GM12864 (cell line): ENCODE measurements around the gene GAK.
"Not testable (repeated sequence)": the region's sequence is repeated elsewhere in the genome, so short reads cannot be mapped to it uniquely, and the experiment has no call there.

Experiments
- DNase-seq: peaks from one replicate; pipeline ENCODE4 v3.0.0-alpha.2; 2011; ENCODE audit warnings: low read depth
- H3K4me3 ChIP-seq: 2 replicates; pipeline ENCODE4 v1.5.1; 2011; ENCODE audit warnings: mild to moderate bottlenecking, low read depth, low read length, control low read depth
- TF ChIP-seq, protein P1 (sequence below): IDR thresholded peaks from 2 replicates; pipeline ENCODE4 v1.5.1; 2011; ENCODE audit warnings: low read depth, mild to moderate bottlenecking, moderate library complexity, low read length, control low read depth, inconsistent platforms; ENCODE audit errors: missing control alignments

The GAK gene

DNA sequence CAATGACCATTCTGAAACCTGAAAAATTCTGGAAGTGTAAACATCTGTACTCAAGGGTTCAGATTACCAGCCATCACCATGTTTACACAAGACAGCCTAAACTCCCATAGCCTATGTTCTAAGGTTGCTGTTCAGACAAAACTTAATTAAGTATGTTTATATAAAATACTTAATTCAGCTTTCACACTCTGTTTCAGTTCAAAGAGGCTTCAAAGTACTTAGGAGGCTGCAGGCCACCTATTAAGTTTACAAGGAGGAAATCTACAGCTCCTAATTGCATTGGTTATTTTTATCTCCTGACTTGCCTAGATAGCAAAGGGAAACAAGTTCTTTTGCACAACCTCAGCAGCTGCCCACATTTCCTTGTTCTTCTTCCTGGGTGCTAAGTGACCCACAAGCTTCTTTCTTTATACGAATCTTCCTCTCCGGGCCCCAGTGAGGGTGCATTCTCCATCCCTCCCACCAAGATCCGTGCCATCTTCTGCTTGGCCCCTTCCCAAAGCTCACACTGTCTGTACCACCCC is 2.0 kb downstream of the GAK start:
- H3K4me3 ChIP-seq: peak overlapping the region; percentile 9; the same call in 1 of the 2 replicates
- DNase-seq: no peak
- TF ChIP-seq, protein P1, sequence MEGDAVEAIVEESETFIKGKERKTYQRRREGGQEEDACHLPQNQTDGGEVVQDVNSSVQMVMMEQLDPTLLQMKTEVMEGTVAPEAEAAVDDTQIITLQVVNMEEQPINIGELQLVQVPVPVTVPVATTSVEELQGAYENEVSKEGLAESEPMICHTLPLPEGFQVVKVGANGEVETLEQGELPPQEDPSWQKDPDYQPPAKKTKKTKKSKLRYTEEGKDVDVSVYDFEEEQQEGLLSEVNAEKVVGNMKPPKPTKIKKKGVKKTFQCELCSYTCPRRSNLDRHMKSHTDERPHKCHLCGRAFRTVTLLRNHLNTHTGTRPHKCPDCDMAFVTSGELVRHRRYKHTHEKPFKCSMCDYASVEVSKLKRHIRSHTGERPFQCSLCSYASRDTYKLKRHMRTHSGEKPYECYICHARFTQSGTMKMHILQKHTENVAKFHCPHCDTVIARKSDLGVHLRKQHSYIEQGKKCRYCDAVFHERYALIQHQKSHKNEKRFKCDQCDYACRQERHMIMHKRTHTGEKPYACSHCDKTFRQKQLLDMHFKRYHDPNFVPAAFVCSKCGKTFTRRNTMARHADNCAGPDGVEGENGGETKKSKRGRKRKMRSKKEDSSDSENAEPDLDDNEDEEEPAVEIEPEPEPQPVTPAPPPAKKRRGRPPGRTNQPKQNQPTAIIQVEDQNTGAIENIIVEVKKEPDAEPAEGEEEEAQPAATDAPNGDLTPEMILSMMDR: no peak

DNA sequence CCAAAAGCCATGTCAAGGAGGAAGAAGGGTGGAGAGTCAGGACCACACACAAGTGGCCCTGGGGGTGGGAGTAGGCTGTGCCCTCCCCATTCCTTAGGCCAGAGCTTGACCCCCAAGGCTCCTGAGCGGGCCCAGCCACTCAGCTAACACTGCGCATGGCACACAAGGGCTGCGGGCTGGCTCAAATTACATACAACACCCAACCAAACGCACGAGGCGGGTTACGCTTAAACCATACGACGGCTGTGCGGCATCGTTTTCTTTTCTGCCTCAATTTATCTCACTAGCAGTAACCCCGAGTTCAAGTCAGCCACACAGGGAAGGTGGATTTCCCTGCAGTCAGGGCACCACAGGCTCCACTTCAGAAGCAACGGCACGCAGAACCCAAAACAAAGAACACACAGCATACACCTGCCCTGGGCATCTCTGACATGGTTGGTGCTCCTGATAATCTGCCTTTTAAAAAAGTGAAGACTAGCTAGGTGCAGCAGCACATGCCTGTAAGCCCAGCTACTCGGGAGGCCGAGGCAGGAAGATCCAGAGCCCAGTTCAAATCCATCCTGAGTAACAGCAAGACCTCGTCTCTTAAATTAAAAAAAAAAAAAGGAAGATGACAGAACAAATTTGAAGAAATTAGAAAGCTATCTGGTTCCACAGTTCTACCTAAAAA is 2.9 kb downstream of the GAK start:
- TF ChIP-seq, protein P1: no peak
- no peak for DNase-seq
- no peak overlapping the region for H3K4me3 ChIP-seq

- DNase-seq, H3K4me3 ChIP-seq: not testable (repeated sequence)
Measured at GRCh38 chr4:927566-927965, 4.5 kb downstream of the GAK start.

DNA sequence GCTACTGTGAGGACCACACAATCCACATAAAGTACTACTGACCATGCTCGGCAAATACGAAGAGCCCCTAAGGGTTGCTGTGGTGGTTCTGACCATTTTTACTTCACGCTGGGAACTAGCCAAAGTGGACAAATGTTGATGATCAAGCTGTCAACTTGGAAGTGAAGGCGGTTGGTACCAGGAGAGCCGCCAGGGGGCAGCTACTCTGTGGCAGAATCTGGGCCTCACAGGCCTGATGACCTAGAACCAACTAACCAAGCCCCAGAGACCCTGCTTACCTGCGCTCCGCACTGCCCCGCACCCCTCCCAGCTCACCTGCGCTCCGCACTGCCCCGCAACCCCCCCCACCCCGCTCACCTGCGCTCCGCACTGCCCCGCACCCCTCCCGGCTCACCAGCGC is 5.6 kb downstream of the GAK start:
- DNase-seq: no peak
- no peak overlapping the region for H3K4me3 ChIP-seq
- TF ChIP-seq, protein P1: peak; percentile 56

GRCh38 chr4:925771-926500 is 6.2 kb downstream of the GAK start:
- no peak for DNase-seq
- TF ChIP-seq, protein P1: no peak
- H3K4me3 ChIP-seq: no peak overlapping the region

- DNase-seq: no peak
- H3K4me3 ChIP-seq: no peak overlapping the region
- TF ChIP-seq, protein P1: no peak
Measured at GRCh38 chr4:925171-925570, 6.9 kb downstream of the GAK start.
